Type B pancreatic cell (in vitro differentiated cells): ENCODE data around the gene MELTF. TPM values are rescaled to one million over a fixed set of nuclear protein-coding genes. Genes with fewer than 3 reads are reported as not detected.

Experiments used
- DNase-seq: peaks from one replicate; pipeline ENCODE4 v3.0.0; 2021; ENCODE audit warnings: mixed read lengths; ENCODE audit not compliant: unreplicated experiment; ENCODE audit errors: extremely low spot score
- H3K27ac Mint-ChIP-seq: 2 replicates; pipeline ENCODE4 v1.8.0; 2021; ENCODE audit warnings: mild to moderate bottlenecking, mixed read lengths
- H3K27me3 Mint-ChIP-seq: 2 replicates; pipeline ENCODE4 v1.8.0; 2021; ENCODE audit warnings: mixed read lengths
- H3K36me3 Mint-ChIP-seq: 2 replicates; pipeline ENCODE4 v1.8.0; 2021; ENCODE audit warnings: mixed read lengths
- H3K4me1 Mint-ChIP-seq: one replicate; pipeline ENCODE4 v1.8.0; 2021; ENCODE audit warnings: mixed read lengths; ENCODE audit not compliant: unreplicated experiment
- H3K4me3 Mint-ChIP-seq: 2 replicates; pipeline ENCODE4 v1.8.0; 2021; ENCODE audit warnings: mild to moderate bottlenecking, mixed read lengths
- H3K9me3 Mint-ChIP-seq: 2 replicates; pipeline ENCODE4 v1.8.0; 2021; ENCODE audit warnings: mixed read lengths
- CTCF ChIP-seq: fragments of 200-600 bp; sonication (generic); conservative IDR thresholded peaks from 2 replicates; pipeline ENCODE4 v1.5.0; 2021; ENCODE audit warnings: antibody characterized with exemption, mild to moderate bottlenecking
- total RNA-seq: library from RNA; stranded (reverse); gene quantifications from 2 replicates; pipeline ENCODE4 v1.2.1, GENCODE V29; 2021; ENCODE audit warnings: low replicate concordance

Gene MELTF
- total RNA-seq, 1 donor from 2014 or later = 3.0 TPM

- Mint-ChIP-seq H3K4me3 (no peak overlapping the region), H3K4me1 (no peaks in the 10 kb centered on the region), H3K9me3 (no peaks in the 10 kb centered on the region), H3K27ac (no peak overlapping the region), H3K36me3 (no peaks in the 10 kb centered on the region), H3K27me3 (peaks cover 62% of the 10 kb centered on the region)
- TF ChIP-seq CTCF = no peak
- peak; percentile 37 for DNase-seq
Measured at GRCh38 chr3:196962930-196963630, 66.5 kb downstream of the MELTF start.

DNA sequence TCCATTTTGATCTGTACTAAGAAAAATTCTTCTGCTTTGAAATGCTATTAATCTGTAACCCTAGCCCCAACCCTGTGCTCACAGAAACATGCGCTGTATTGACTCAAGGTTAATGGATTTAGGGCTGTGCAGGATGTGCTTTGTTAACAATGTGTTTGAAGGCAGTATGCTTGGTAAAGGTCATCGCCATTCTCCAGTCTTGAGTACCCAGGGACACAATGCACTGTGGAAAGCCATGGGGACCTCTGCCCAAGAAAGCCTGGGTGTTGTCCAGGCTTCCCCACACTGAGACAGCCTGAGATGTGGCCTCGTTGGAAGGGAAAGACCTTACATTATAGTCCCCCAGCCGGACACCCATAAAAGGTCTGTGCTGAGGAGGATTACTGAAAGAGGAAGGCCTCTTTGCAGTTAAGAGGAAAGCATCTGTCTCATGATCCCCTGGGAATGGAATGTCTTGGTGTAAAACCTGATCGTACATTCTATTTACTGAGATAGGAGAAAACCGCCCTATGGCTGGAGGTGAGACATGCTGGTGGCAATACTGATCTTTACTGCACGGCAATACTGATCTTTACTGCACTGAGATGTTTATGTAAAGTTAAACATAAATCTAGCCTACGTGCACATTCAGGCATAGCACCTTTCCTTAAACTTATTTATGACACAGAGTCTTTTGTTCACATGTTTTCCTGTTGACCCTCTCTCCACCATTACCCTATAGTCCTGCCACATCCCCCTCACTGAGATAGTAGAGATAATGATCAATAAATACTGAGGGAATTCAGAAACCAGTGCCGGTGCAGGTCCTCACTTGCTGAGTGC, 67.3 kb downstream of the MELTF start:
- Mint-ChIP-seq H3K27me3 (peaks cover 55% of the 10 kb centered on the region), H3K27ac (no peak overlapping the region)

GRCh38 chr3:196954832-196955231, 74.8 kb downstream of the MELTF start:
- no peak for DNase-seq
- Mint-ChIP-seq H3K27ac (no peak overlapping the region), H3K27me3 (peaks cover 38% of the 10 kb centered on the region), H3K4me3 (no peak overlapping the region), H3K9me3 (no peaks in the 10 kb centered on the region), H3K4me1 (no peaks in the 10 kb centered on the region), H3K36me3 (no peaks in the 10 kb centered on the region)
- no peak for TF ChIP-seq CTCF

More for the DNA sequence above, 67.3 kb downstream of the MELTF start:
- no peak for TF ChIP-seq CTCF
- H3K4me1 Mint-ChIP-seq = no peaks in the 10 kb centered on the region
- DNase-seq = no peak
- no peaks in the 10 kb centered on the region for H3K36me3 Mint-ChIP-seq
- no peak overlapping the region for H3K4me3 Mint-ChIP-seq
- no peaks in the 10 kb centered on the region for H3K9me3 Mint-ChIP-seq

Other genes with a start within 250 kb of the MELTF start
- gene SENP5, start 161.9 kb downstream of the MELTF start, total RNA-seq = 33.7 and 39.5 TPM in 2 replicates
- 61.1 and 81.2 TPM in 2 replicates for gene NCBP2, start 87.3 kb downstream of the MELTF start, total RNA-seq
- 1.6 and 2.0 TPM in 2 replicates for gene PIGZ, start 61.0 kb downstream of the MELTF start, total RNA-seq